NCI-H1105 (cell line): ENCODE results near the gene SMYD3.
"Not testable (repeated sequence)": the region's sequence is repeated elsewhere in the genome, so short reads cannot be mapped to it uniquely, and the experiment has no call there.

Experiments
- DNase-seq: peaks from one replicate; lab custom pipeline; 2025; lab: John Stamatoyannopoulos, UW

Gene SMYD3

DNA sequence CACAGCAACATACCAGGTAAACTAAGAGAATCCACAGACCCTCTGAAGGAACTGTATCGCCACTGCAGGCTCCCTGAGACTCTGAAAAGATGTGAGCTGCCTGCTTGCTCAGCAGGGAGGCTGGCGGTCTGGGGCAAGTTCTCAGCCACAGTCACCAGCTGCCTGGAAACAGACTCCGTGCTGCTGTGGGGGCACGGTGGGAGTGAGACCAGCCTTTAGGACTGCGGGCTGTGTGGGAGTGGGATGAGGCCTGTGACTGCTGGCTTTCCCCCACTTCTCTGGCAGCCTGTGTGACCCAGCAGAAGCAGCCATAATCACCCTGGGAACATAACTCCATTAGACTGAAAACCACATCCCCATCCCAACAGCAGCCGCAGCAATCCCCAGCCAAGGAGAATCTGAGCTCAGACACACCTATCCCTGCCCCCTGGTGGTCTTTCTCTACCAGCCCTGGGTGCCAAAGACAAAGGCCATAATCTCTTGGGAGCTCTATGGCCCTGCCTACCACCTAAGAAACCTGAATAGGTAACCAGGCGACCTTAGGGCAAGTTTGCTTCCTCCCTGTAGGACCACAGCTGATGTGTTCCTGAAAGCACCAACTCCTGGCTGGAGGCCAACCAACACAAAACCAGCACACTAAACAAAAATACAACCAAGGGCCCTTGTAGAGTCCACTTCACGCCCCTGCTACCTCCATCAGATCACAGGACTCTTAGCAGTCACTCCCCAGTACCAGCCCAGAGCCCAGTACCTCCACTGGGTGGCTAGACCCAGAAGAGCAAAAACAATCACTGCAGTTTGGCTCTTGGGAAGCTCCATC lies 151.5 kb downstream of the SMYD3 start:
- no peak for DNase-seq

DNA sequence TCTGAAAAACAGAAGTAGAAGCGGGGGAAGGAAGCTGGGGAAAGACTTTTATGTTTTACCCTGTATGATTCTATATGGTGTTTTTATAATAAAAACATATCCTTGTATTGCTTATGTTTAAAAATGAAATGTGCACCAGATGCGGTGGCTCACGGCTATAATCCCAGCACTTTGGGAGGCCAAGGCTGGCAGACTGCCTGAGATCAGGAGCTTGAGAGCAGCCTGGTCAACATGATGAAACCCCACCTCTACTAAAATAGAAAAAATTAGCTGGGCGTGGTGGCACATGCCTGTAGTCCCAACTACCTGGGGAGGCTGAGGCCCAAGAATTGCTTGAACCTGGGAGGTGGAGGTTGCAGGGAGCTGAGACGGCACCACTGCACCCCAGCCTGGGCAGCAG lies 155.4 kb downstream of the SMYD3 start:
- DNase-seq = no peak

DNA sequence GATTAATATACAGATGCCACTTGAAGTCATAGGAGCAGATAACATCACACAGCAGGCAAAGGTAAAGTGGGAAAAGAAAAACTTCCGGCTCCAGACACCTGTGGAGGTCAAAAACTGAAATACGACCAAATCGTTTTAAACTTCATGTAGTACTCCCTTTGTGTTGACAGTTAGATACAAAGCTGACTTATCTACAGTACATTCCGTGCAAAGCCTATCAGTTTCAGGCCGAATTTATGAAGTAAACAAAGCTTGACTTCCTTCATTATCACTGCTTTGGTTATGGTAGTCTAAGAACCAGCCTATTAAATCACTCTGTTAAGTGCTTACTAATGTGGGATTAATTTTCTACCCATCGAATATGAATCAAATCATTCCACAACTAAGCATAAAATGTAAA lies 156.3 kb downstream of the SMYD3 start:
- no peak for DNase-seq

DNA sequence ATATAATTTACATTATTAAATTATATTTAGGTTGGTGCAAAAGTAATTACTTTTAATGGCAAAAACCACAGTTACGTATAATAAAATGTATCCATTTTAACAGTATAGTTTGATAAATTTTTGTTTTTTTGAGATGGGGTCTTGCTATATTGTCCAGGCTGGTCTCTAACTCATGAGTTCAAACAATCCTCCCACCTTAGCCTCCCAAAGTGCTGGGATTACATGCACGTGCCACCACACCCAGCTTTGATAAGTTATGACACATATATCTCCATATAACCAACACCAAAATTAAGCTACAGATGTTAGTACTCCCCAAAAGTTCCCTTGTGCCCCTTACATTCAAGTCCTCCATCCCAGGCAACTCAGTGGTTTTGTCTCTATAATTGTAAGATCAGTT lies 163.1 kb downstream of the SMYD3 start:
- DNase-seq = no peak

DNA sequence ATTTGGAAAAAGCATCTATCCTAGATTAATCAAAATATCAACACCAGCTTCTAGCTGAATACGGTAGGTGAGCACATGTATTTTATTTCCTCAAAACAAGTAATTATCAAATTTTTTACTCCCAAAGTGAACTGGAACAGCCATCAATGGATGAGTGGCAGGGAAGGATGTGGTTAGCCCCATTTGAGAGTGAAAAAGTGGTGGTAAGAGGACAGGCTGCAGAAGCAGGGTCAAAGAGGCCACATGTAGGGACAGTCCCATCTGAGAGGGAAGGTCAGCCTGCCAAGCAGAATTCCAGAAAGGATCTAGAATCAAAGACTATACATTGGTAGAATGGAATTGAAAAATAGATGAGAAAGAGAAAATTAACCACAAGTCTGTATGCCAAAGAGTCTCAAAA lies 163.8 kb downstream of the SMYD3 start:
- DNase-seq = no peak

DNA sequence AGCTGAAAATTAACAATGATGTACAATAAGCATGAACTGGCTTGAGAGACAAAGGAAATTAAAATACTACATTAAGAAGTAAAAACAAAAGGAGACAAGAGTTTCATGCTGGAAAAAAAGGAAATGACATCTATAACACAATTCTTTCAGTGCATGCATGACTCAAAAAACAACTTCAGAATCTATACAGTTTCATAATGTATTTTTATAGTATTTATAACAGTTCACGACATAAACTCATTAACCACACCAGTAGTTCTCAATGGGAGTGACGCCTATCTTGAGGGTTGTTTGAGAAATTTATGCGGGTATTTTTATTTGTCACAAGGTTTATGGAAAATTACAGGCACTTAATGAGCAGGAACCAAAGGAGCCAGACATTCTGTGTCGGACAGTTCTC lies 168.5 kb downstream of the SMYD3 start:
- DNase-seq = no peak

DNA sequence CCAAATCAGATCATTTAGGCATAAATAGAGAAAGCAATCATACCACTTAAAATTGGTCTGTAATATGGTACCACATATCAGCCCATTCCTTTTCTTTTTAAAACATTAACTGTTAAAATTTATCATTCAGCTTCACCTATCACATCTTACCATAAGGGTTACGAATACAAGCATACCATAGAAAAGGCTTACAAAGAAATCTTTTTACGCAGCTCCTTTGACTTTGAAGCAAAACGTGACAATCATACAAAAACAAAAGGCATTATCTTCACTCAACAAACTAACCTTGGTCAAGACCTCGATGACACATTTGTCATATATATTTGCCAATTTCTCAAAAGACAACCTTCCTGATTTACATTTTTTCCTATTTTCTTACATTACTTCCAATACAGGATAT lies 169.0 kb downstream of the SMYD3 start:
- DNase-seq = no peak

DNA sequence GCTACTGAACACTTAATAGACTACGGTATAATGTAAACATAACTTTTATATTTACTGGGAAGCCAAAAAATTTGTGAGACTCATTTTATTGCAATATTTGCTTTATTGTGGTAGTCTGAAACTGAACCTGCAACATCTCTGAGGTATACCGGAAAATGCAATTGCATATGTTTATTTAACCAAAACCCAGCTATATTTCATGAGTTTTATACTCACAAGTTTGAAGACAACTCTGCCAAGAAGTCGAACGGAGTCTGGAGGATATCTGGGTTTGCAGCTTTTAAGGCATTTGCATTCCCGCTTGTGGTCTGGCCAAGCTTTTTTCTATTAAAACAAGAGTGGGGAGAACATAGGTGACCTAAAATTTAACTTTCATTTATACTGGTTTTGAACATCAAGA lies 171.9 kb downstream of the SMYD3 start:
- no peak for DNase-seq

DNA sequence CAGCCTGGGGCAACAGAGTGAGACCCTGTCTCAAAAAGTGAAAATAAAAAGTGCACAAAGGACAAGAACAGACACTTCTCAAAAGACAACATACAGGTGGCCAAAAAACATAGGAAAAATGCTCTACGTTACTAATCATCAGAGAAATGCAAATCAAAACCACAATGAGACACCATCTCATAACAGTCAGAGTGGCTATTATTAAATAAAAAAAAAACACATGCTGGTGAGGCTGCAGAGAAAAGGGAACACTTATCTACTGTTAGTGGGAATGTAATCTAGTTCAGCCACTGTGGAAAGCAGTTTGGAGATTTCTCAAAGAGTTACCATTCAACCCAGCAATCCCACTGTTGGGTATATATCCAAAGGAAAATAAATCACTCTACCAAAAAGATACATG lies 173.2 kb downstream of the SMYD3 start:
- no peak for DNase-seq

DNA sequence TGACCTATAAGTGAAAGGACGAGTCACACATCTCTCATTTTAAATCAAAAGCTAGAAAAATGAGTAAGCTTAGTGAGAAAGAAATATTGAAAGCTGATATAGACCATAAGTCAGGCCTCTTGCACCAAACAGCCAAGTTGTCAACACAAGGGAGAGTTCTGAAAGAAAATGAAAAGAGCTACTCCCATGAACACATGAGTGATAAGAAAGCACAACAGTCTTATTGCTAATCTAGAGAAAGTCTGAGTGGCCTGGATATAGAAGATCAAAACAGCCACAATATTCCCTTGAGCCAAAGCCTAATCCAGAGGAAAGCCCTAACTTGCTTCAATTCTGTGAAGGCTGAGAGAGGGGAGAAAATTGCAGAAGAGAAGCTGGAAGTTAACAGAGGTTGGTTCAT lies 175.0 kb downstream of the SMYD3 start:
- DNase-seq = no peak

DNA sequence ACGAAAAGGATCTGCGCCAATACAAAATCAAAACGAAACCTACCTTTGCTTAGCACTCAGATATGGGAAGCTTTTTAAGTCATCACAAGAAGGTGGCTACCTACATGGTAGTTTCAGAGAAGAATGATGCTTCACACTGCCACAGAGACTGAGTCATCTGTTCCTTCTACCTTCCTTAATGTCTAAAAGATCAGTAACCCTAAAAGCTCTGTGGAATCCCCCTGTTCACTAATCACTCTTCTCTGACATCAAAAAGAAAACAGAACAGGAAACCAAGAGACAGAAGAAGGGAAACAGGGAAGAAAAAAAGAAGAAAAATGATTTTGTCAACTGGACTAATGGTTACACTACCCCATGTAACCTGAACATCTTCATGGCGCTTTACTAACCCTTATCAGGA lies 177.2 kb downstream of the SMYD3 start:
- DNase-seq = no peak

DNA sequence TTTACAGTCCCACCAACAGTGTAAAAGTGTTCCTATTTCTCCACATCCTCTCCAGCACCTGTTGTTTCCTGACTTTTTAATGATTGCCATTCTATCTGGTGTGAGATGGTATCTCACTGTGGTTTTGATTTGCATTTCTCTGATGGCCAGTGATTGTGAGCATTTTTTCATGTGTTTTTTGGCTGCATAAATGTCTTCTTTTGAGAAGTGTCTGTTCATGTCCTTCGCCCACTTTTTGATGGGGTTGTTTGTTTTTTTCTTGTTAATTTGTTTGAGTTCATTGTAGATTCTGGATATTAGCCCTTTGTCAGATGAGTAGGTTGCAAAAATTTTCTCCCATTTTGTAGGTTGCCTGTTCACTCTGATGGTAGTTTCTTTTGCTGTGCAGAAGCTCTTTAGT lies 177.8 kb downstream of the SMYD3 start:
- not testable (repeated sequence) for DNase-seq

DNA sequence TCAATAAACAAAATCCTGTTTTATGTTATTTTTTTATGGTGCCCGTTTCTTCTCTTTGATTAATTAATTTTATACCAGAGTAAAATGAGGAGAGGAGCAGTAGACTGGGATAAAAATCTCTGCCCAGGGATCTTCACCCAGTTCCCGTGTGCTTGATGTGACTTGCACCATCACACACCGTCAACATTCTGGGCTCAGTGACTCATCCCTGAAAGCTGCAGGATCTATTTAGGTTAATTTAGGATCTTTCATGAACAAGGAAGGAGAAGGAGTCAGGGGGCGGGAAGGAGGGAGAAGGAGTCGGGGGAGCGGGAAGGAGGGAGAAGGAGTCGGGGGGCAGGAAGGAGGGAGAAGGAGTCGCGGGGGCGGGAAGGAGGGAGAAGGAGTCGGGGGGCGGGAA lies 182.4 kb downstream of the SMYD3 start:
- DNase-seq = no peak

DNA sequence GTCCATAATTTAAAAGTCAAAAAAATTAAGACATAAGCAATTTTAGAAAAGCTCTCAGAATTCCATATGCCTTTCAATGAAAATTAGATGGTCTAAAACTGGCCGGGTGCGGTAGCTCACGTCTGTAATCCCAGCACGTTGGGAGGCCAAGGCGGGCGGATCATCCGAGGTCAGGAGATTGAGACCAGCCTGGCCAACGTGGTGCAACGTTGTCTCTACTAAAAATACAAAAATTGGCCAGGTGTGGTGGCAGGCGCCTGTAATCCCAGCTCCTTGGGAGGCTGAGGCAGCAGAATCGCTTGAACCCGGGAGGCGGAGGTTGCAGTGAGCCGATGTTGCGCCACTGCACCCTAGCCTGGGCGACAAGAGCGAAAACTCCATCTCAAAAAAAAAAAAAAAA lies 183.0 kb downstream of the SMYD3 start:
- DNase-seq = not testable (repeated sequence)

DNA sequence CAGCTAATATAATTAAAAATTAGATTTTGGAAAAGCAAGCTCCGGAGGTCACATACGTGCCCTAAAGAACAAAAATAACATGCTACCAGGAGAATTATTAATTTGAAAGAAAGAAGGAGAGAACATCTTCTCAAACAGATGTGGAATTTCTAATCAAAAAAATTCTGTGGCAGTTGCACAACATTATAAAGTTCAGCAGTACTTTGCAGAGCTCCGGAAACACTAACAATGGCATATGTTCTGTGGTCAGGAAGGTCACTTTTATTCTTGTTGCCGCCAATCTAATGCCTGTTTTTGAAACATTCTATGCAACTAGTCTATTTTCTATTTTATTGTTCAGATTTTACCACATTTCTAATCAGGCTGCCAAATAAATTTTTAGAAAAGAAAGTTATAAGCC lies 186.8 kb downstream of the SMYD3 start:
- no peak for DNase-seq

DNA sequence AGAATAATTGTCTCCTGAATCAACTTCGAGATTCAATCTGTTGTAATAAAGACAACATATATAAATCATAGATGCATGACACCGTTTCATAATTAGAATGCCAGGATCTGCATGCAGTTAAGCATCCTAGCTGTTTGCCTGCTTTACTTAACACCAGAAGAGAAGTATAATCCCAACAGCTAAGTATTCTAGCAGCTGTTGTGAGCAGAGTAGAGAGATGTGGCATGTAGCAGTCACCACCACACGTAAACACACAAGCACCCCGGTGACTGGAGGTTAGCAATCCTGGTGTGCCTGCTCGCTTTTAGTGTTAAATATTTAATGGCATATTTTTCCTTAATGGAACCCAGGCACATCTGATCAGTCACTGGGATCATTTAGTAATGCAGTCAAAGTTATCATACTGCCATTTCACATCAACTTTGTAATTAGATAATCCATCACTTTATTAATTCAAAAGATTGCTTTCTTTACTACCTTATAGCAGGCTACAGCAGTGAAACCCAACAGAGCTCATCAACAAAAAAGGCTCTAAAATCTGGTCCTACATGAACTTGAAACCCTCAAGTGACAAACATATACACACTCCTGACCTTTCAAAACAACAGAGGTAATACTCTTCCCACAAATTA lies 187.9 kb downstream of the SMYD3 start:
- DNase-seq = no peak

DNA sequence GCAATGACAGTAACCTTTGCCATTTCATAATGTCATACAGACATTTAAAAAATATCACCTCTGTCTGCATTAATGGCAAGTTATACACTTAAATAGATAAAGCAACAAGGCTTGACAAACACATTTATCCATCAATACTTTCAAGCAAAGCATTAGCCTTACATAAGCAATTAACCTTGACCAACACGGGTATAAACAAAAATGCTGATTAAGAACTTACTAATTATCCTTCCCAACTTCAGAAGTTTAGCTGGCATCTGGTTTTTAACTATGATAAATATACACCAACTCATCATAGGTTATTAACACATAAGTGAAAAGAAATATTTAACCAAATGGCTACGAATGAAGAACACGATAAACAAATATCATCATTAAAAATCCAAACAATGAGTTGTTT lies 188.5 kb downstream of the SMYD3 start:
- no peak for DNase-seq

DNA sequence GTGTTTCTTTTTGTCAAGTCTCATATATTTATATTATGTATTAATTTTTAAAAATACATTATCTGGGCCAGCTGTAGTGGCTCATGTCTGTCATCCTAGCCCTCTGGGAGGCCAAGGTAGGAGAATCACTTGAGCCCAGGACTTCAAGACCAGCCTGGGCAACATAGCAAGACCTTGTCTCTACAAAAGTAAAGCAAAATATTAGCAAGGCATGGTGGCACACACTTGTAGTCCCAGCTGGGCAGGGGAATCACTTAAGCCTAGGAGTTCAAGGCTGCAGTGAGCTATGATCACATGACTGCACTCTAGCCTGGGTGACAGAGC lies 189.1 kb downstream of the SMYD3 start:
- no peak for DNase-seq

DNA sequence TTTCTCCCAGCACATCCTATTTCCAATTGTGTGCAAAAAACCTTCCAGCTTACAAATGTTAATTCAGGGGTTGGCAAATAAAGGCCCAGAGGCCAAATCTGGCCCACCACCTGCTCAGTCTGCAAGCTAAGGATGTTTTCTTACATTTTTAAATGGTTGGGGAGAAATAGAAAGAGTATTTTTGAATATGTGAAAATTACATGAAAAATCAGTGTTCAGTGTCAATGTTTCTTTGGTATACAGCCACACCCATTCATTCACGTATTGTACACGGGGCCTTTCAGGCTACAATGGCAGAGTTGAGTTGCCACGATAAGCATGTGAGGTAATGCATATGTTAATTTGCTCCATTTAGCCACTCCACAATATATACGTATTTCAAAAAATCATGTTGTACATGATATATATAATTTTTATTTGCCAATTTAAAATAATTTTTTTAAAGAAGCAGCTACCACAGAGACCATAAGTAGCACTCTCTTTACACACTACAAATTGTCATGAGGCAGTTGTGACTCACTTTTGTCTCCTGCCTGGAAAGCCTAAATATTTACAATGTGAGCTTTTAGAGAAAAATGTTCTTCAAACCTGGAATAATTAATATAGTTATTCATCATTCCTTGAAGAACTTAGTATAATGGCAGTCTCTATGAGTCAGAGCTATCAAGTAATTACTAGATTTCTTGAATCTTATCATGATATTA lies 189.6 kb downstream of the SMYD3 start:
- DNase-seq = no peak

DNA sequence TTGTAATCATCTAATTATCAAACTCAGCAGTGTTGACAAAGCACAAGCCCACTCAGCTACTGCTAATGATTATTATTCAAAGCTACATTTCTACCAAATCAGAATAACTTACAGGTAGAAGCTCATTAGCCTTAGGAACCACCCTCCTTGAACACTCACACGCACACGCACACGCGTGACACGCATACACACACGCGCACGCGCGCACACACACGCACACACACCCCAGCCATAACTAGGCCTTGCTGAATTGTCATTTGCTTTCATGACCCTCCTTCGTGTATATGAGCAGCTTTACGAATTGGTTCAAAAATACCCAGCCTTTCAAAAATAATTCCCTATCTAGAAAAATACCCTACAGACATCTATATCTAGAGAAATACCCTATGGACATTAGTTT lies 195.6 kb downstream of the SMYD3 start:
- no peak for DNase-seq

DNA sequence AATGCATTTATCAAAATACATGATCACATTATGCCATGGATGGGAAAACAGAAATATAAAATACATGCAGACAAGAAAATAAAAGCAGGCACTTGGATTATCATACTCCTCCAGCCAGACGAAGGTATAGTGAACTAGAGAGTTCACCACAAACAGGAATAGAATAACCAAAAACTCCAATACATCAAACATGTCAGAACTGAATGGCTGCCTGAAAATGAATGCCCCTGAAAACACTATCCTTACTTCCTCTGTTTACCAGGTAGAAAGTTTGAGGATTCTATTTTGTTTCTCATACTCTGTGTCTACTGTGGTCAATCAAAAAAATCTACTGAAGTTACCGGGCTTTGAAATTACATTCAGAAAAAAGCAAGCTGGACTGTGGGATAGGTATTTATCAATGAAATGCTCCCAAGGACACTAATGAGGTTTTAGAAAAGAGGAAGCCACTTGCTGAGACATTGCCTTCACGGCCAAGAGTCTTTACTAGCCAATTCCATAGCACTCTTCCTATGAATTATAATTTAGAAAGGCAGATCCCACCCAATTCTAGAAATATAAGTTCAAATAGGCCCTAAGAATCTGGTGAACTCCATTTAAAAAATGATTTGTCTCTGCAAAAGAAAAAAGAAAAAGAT lies 197.7 kb downstream of the SMYD3 start:
- no peak for DNase-seq

DNA sequence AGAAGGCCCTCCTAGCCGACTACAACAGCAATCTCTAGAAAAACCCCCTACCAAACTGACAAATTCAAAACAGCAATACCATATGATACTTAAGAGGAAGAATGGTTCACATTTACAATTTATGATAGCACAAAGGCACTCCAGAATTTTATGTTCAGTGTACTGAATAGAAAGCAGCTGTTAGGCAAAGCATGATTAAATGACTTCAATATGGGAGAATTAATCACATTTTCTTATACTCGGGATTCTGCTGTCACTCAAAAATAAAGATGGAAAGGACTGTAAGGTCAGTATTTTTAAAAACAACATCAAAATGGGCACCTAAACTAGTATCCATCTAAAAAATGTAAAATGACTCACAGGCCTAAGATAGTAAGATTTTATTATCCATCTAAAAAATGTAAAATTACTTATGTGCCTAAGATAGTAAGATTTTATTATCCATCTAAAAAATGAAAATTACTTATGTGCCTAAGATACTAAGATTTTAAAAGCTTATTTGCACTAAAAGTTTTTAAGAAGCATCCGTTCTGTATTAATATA lies 198.5 kb downstream of the SMYD3 start:
- no peak for DNase-seq
